ENCODE measurements around the gene VSTM2B.

The VSTM2B gene

GRCh38 chr19:29563486-29564101, 37.8 kb downstream of the VSTM2B start:
- DNase-seq (ENCODE audit: insufficient read length, low spot score) = no peak
- no peak for FAIRE-seq

GRCh38 chr19:29564574-29565005, 38.8 kb downstream of the VSTM2B start:
- DNase-seq (ENCODE audit: insufficient read length, low spot score) = no peak
- no peak for FAIRE-seq

- DNase-seq (ENCODE audit: insufficient read length, low spot score) (no peak), FAIRE-seq (no peak)
Measured at GRCh38 chr19:29565171-29565570, 39.4 kb downstream of the VSTM2B start.

- no peak for DNase-seq (ENCODE audit: insufficient read length, low spot score)
- FAIRE-seq = peak; percentile 16
Measured at GRCh38 chr19:29566496-29567054, 40.8 kb downstream of the VSTM2B start.

GRCh38 chr19:29567366-29567915, 41.6 kb downstream of the VSTM2B start:
- FAIRE-seq (no peak), DNase-seq (ENCODE audit: insufficient read length, low spot score) (no peak)

GRCh38 chr19:29568036-29569025, 42.5 kb downstream of the VSTM2B start:
- DNase-seq (ENCODE audit: insufficient read length, low spot score) (no peak), FAIRE-seq (no peak)

- FAIRE-seq (no peak), DNase-seq (ENCODE audit: insufficient read length, low spot score) (no peak)
Measured at GRCh38 chr19:29569038-29569911, 43.5 kb downstream of the VSTM2B start.

- FAIRE-seq (no peak), DNase-seq (ENCODE audit: insufficient read length, low spot score) (no peak)
Measured at GRCh38 chr19:29571181-29571580, 45.4 kb downstream of the VSTM2B start.

- FAIRE-seq (no peak), DNase-seq (ENCODE audit: insufficient read length, low spot score) (no peak)
Measured at GRCh38 chr19:29573486-29573885, 47.7 kb downstream of the VSTM2B start.

GRCh38 chr19:29574510-29574909, 48.7 kb downstream of the VSTM2B start:
- DNase-seq (ENCODE audit: insufficient read length, low spot score) (no peak), FAIRE-seq (no peak)

- DNase-seq (ENCODE audit: insufficient read length, low spot score) = no peak
- no peak for FAIRE-seq
Measured at GRCh38 chr19:29576046-29576606, 50.3 kb downstream of the VSTM2B start.

GRCh38 chr19:29576761-29577648, 51.2 kb downstream of the VSTM2B start:
- no peak for FAIRE-seq
- DNase-seq (ENCODE audit: insufficient read length, low spot score) = no peak

- FAIRE-seq (no peak), DNase-seq (ENCODE audit: insufficient read length, low spot score) (no peak)
Measured at GRCh38 chr19:29577649-29577963, 51.8 kb downstream of the VSTM2B start.

- FAIRE-seq = no peak
- no peak for DNase-seq (ENCODE audit: insufficient read length, low spot score)
Measured at GRCh38 chr19:29578349-29578748, 52.6 kb downstream of the VSTM2B start.

GRCh38 chr19:29579308-29579910, 53.6 kb downstream of the VSTM2B start:
- no peak for FAIRE-seq
- no peak for DNase-seq (ENCODE audit: insufficient read length, low spot score)

GRCh38 chr19:29581398-29581797, 55.6 kb downstream of the VSTM2B start:
- FAIRE-seq = no peak
- no peak for DNase-seq (ENCODE audit: insufficient read length, low spot score)

GRCh38 chr19:29583196-29583999, 57.6 kb downstream of the VSTM2B start:
- FAIRE-seq (no peak), DNase-seq (ENCODE audit: insufficient read length, low spot score) (peak; percentile 23)

- DNase-seq (ENCODE audit: insufficient read length, low spot score) = no peak
- FAIRE-seq = no peak
Measured at GRCh38 chr19:29586401-29586800, 60.6 kb downstream of the VSTM2B start.

All from HTR-8/SVneo (cell line).